Stimulated activated CD4-positive, alpha-beta T cell treated with anti-CD3 and anti-CD28 coated beads, Interleukin-1b, Interleukin-23, amount 100 ng/mL, for 48 hours (primary cell): Measurements from ENCODE around the gene VWA2.

Experiments
- DNase-seq: peaks from one replicate; pipeline ENCODE4 v3.0.0-alpha.2; 2020

Gene VWA2

GRCh38 chr10:114250236-114250635 lies 11.2 kb downstream of the VWA2 start:
- DNase-seq, result no peak

GRCh38 chr10:114250716-114251115 lies 11.7 kb downstream of the VWA2 start:
- DNase-seq, result no peak

GRCh38 chr10:114252092-114252491 lies 13.0 kb downstream of the VWA2 start:
- no peak for DNase-seq

GRCh38 chr10:114252883-114253282 lies 13.8 kb downstream of the VWA2 start:
- DNase-seq, result no peak

GRCh38 chr10:114255227-114255626 lies 16.2 kb downstream of the VWA2 start:
- DNase-seq, result no peak

GRCh38 chr10:114256008-114256765 lies 17.1 kb downstream of the VWA2 start:
- DNase-seq, result no peak

- DNase-seq, result no peak
Observed at GRCh38 chr10:114256822-114257221, 17.8 kb downstream of the VWA2 start.

- DNase-seq, result no peak
Observed at GRCh38 chr10:114257498-114257897, 18.4 kb downstream of the VWA2 start.

- no peak for DNase-seq
Observed at GRCh38 chr10:114258274-114258840, 19.3 kb downstream of the VWA2 start.

GRCh38 chr10:114259824-114260223 lies 20.8 kb downstream of the VWA2 start:
- no peak for DNase-seq

GRCh38 chr10:114260366-114260765 lies 21.3 kb downstream of the VWA2 start:
- DNase-seq, result no peak

GRCh38 chr10:114261076-114261475 lies 22.0 kb downstream of the VWA2 start:
- no peak for DNase-seq

GRCh38 chr10:114262496-114262895 lies 23.4 kb downstream of the VWA2 start:
- no peak for DNase-seq

GRCh38 chr10:114265392-114266053 lies 26.5 kb downstream of the VWA2 start:
- DNase-seq, result no peak

- no peak for DNase-seq
Observed at GRCh38 chr10:114266521-114266920, 27.5 kb downstream of the VWA2 start.

GRCh38 chr10:114271075-114271778 lies 32.2 kb downstream of the VWA2 start:
- DNase-seq, result no peak

GRCh38 chr10:114271779-114272167 lies 32.7 kb downstream of the VWA2 start:
- no peak for DNase-seq

GRCh38 chr10:114272696-114273095 lies 33.6 kb downstream of the VWA2 start:
- no peak for DNase-seq

GRCh38 chr10:114273910-114274309 lies 34.9 kb downstream of the VWA2 start:
- DNase-seq, result no peak

- DNase-seq, result no peak
Observed at GRCh38 chr10:114274616-114275453, 35.8 kb downstream of the VWA2 start.

- no peak for DNase-seq
Observed at GRCh38 chr10:114276066-114276465, 37.0 kb downstream of the VWA2 start.

GRCh38 chr10:114276671-114277070 lies 37.6 kb downstream of the VWA2 start:
- DNase-seq, result no peak
